DOHH2 (cell line): Measurements from ENCODE around the gene AKAP11.

ENCODE experiments used
- CTCF ChIP-seq: fragments of 200-600 bp; sonication (generic); IDR thresholded peaks from one replicate; pipeline ENCODE4 v1.5.1; 2014; ENCODE audit warnings: antibody characterized with exemption, mild to moderate bottlenecking, low read depth, low read length; ENCODE audit not compliant: poor library complexity, severe bottlenecking
- EZH2phosphoT487 ChIP-seq: fragments of 200-600 bp; sonication (generic); IDR thresholded peaks from 2 replicates; pipeline ENCODE4 v1.6.1; 2017; ENCODE audit warnings: borderline replicate concordance, mild to moderate bottlenecking, antibody characterized with exemption, low read length, moderate library complexity, mixed read lengths

- TF ChIP-seq CTCF (no peak), EZH2phosphoT487 (no peak)
Observed at GRCh38 chr13:42239161-42239560, 32.8 kb upstream of the AKAP11 start.
